Nephron progenitor cell (in vitro differentiated cells): ENCODE data around the gene SELENOO.

Source experiments
- DNase-seq: peaks from one replicate; pipeline ENCODE4 v3.0.0; 2021
- H3K27ac Mint-ChIP-seq: 2 replicates; pipeline ENCODE4 v1.8.0; 2021; ENCODE audit warnings: mild to moderate bottlenecking, moderate library complexity, mixed read lengths
- H3K27me3 Mint-ChIP-seq: 2 replicates; pipeline ENCODE4 v1.8.0; 2021; ENCODE audit warnings: mild to moderate bottlenecking, low read depth, mixed read lengths; ENCODE audit not compliant: poor library complexity
- H3K36me3 Mint-ChIP-seq: 2 replicates; pipeline ENCODE4 v1.8.0; 2021; ENCODE audit warnings: low read depth, mixed read lengths
- H3K4me1 Mint-ChIP-seq: 2 replicates; pipeline ENCODE4 v1.8.0; 2021; ENCODE audit warnings: mixed read lengths
- H3K4me3 Mint-ChIP-seq: 2 replicates; pipeline ENCODE4 v1.8.0; 2021; ENCODE audit warnings: mild to moderate bottlenecking, moderate library complexity, mixed read lengths
- H3K9me3 Mint-ChIP-seq: 2 replicates; pipeline ENCODE4 v1.8.0; 2021; ENCODE audit warnings: mild to moderate bottlenecking, moderate library complexity, mixed read lengths
- CTCF ChIP-seq: fragments of 200-600 bp; sonication (generic); IDR thresholded peaks from 2 replicates; pipeline ENCODE4 v1.5.0; 2021; ENCODE audit warnings: antibody characterized with exemption

SELENOO gene

GRCh38 chr22:50250555-50251476 is 50.0 kb downstream of the SELENOO start, which contains the start of gene HDAC10:
Gene HDAC10, minus strand, starts transcription at chr22:50251265. Its CDS starts 233 bp downstream, at chr22:50251032.
- Mint-ChIP-seq H3K4me3 (peak within 1 kb of the TSS; percentile 77), H3K27me3 (no peaks in the 10 kb centered on the region), H3K9me3 (no peaks in the 10 kb centered on the region), H3K4me1 (peaks cover 20% of the 10 kb centered on the region), H3K36me3 (no peaks in the 10 kb centered on the region), H3K27ac (no peak within 1 kb of the TSS)
- DNase-seq = peak; percentile 87
- TF ChIP-seq CTCF = no peak

GRCh38 chr22:50251477-50252081 is 50.8 kb downstream of the SELENOO start:
- no peak for DNase-seq
- Mint-ChIP-seq H3K36me3 (no peaks in the 10 kb centered on the region), H3K4me3 (no peak overlapping the region), H3K27me3 (no peaks in the 10 kb centered on the region), H3K4me1 (peaks cover 20% of the 10 kb centered on the region), H3K9me3 (no peaks in the 10 kb centered on the region), H3K27ac (no peak overlapping the region)
- TF ChIP-seq CTCF = no peak

GRCh38 chr22:50252082-50253045 is 51.6 kb downstream of the SELENOO start:
- no peaks in the 10 kb centered on the region for H3K36me3 Mint-ChIP-seq
- TF ChIP-seq CTCF = peak; percentile 41
- H3K9me3 Mint-ChIP-seq = no peaks in the 10 kb centered on the region
- peak; percentile 64 for DNase-seq
- H3K4me1 Mint-ChIP-seq = peaks cover 19% of the 10 kb centered on the region
- no peak overlapping the region for H3K27ac Mint-ChIP-seq
- no peak overlapping the region for H3K4me3 Mint-ChIP-seq
- no peaks in the 10 kb centered on the region for H3K27me3 Mint-ChIP-seq

GRCh38 chr22:50253046-50253915 is 52.5 kb downstream of the SELENOO start:
- Mint-ChIP-seq H3K27me3 (no peaks in the 10 kb centered on the region), H3K9me3 (no peaks in the 10 kb centered on the region), H3K4me3 (no peak overlapping the region), H3K4me1 (peaks cover 21% of the 10 kb centered on the region), H3K27ac (no peak overlapping the region), H3K36me3 (no peaks in the 10 kb centered on the region)
- TF ChIP-seq CTCF = no peak
- no peak for DNase-seq

- Mint-ChIP-seq H3K9me3 (no peaks in the 10 kb centered on the region), H3K27me3 (no peaks in the 10 kb centered on the region), H3K4me3 (no peak overlapping the region), H3K27ac (no peak overlapping the region), H3K4me1 (peaks cover 26% of the 10 kb centered on the region), H3K36me3 (no peaks in the 10 kb centered on the region)
- no peak for DNase-seq
- TF ChIP-seq CTCF = no peak
These were observed 53.1 kb downstream of the SELENOO start for GRCh38 chr22:50253941-50254340.
